Keratinocyte (primary cell): ENCODE measurements around the gene NHLRC2. TPM values are rescaled to one million over a fixed set of nuclear protein-coding genes. Genes with fewer than 3 reads are reported as not detected.

ENCODE experiments used
- DNase-seq: peaks from one replicate; pipeline ENCODE4 v3.0.0-alpha.2; 2011; ENCODE audit warnings: low read depth, missing footprints, low spot score
- FAIRE-seq: peaks from 2 replicates; lab custom pipeline; 2011; peaks lifted over from hg19 to GRCh38; lab: Jason Lieb, UNC
- H2AFZ ChIP-seq: 2 replicates; pipeline ENCODE4 v1.6.0; 2012; ENCODE audit warnings: low read length, control low read depth, inconsistent platforms; ENCODE audit not compliant: control insufficient read depth
- H3K27ac ChIP-seq: 2 replicates; pipeline ENCODE4 v1.5.1; 2011; ENCODE audit warnings: low read length; ENCODE audit not compliant: control insufficient read depth, insufficient read depth
- H3K27me3 ChIP-seq: 3 replicates; pipeline ENCODE4 v1.6.0; 2011; ENCODE audit warnings: low read length; ENCODE audit not compliant: control insufficient read depth, insufficient read depth; ENCODE audit errors: extremely low read depth
- H3K36me3 ChIP-seq, 2 experiments: 2 replicates in 1 of 2; 3 replicates in 1 of 2; pipeline ENCODE4 v1.5.1; 2011; ENCODE audit warnings: low read length in 2 of 2, mild to moderate bottlenecking in 1 of 2; ENCODE audit not compliant: control insufficient read depth in 2 of 2, insufficient read depth in 2 of 2; ENCODE audit errors: extremely low read depth in 1 of 2
- H3K4me1 ChIP-seq: 3 replicates; pipeline ENCODE4 v1.5.1; 2011; ENCODE audit warnings: low read length; ENCODE audit not compliant: control insufficient read depth, insufficient read depth; ENCODE audit errors: extremely low read depth
- H3K4me2 ChIP-seq: 3 replicates; pipeline ENCODE4 v1.6.0; 2011; ENCODE audit warnings: low read depth, low read length; ENCODE audit not compliant: control insufficient read depth, insufficient read depth; ENCODE audit errors: extremely low read depth
- H3K4me3 ChIP-seq, 3 experiments: fragments of 200-600 bp in 1 of 3; sonication (generic) in 1 of 3; 2 replicates in 2 of 3; 3 replicates in 1 of 3; pipeline ENCODE4 v1.5.1; 2011 to 2016; ENCODE audit warnings: low read length in 3 of 3, mild to moderate bottlenecking in 3 of 3, control low read depth in 2 of 3, inconsistent platforms in 1 of 3, low read depth in 1 of 3, mixed read lengths in 1 of 3, mixed run types in 1 of 3, moderate library complexity in 1 of 3; ENCODE audit not compliant: control insufficient read depth in 2 of 3, insufficient read depth in 2 of 3; ENCODE audit errors: extremely low read depth in 1 of 3
- H3K79me2 ChIP-seq: 2 replicates; pipeline ENCODE4 v1.6.0; 2012; ENCODE audit warnings: low read length; ENCODE audit not compliant: control insufficient read depth, insufficient read depth
- H3K9ac ChIP-seq: 3 replicates; pipeline ENCODE4 v1.6.0; 2011; ENCODE audit warnings: low read length; ENCODE audit not compliant: control insufficient read depth, insufficient read depth; ENCODE audit errors: extremely low read depth
- H3K9me1 ChIP-seq: 3 replicates; pipeline ENCODE4 v1.6.0; 2011; ENCODE audit warnings: low read length; ENCODE audit not compliant: control insufficient read depth, insufficient read depth; ENCODE audit errors: extremely low read depth
- H3K9me3 ChIP-seq: 2 replicates; pipeline ENCODE4 v1.5.1; 2012; ENCODE audit warnings: low read depth, low read length; ENCODE audit not compliant: control insufficient read depth
- H4K20me1 ChIP-seq: 3 replicates; pipeline ENCODE4 v1.6.0; 2011; ENCODE audit warnings: low read length; ENCODE audit not compliant: control insufficient read depth, insufficient read depth; ENCODE audit errors: extremely low read depth
- EZH2 ChIP-seq: IDR thresholded peaks from one replicate; pipeline ENCODE4 v1.6.1; 2012; ENCODE audit warnings: inconsistent platforms, mild to moderate bottlenecking, low read length, moderate library complexity
- dilution Hi-C: fragments of 300-500 bp; cut with MboI; formaldehyde crosslinking; loops from one replicate; pipeline ENCODE4 v1.7.0; 2020; ENCODE audit warnings: low sequenced_read_pairs; ENCODE audit not compliant: extremely low pct_ligation_motif_present
- polyA plus RNA-seq, 5 experiments: library from polyadenylated mRNA; depleted of rRNA in 3 of 5; stranded (reverse) in 3 of 5; stranded (forward) in 1 of 5; unstranded in 1 of 5; fragments of >200 nt; gene quantifications; 1 replicate in 1 of 5; 2 replicates in 3 of 5; 3 replicates in 1 of 5; pipeline versions ENCODE4 v1.2.1 to v1.2.3, GENCODE V29; 2011 to 2012; ENCODE audit warnings: missing spikeins in 2 of 5, low read depth in 1 of 5, low replicate concordance in 1 of 5
- small RNA-seq, 3 experiments: library from RNA; depleted of rRNA; stranded (forward); fragments of <200 nt; gene quantifications; one replicate each; pipeline ENCODE3, GENCODE V24; 2012; ENCODE audit warnings: low read depth in 3 of 3, low replicate concordance in 1 of 3; ENCODE audit not compliant: insufficient read length in 3 of 3
- TF ChIP-seq, protein P1 (sequence below), 3 experiments: IDR thresholded peaks in 1 of 3; conservative IDR thresholded peaks in 1 of 3; optimal IDR thresholded peaks in 1 of 3; 2 replicates in 2 of 3; 3 replicates in 1 of 3; pipeline versions ENCODE3 to v1.5.1; 2011; ENCODE audit warnings: low read length in 3 of 3, mild to moderate bottlenecking in 3 of 3, moderate library complexity in 2 of 3, control low read depth in 1 of 3, inconsistent platforms in 1 of 3; ENCODE audit not compliant: insufficient read depth in 2 of 3; ENCODE audit errors: extremely low read depth in 1 of 3

NHLRC2 gene
- polyA plus RNA-seq, 1 donor (not counting 4 experiments of a cell fraction or from before 2014, with no cell fraction given), result 7.5 TPM

DNA sequence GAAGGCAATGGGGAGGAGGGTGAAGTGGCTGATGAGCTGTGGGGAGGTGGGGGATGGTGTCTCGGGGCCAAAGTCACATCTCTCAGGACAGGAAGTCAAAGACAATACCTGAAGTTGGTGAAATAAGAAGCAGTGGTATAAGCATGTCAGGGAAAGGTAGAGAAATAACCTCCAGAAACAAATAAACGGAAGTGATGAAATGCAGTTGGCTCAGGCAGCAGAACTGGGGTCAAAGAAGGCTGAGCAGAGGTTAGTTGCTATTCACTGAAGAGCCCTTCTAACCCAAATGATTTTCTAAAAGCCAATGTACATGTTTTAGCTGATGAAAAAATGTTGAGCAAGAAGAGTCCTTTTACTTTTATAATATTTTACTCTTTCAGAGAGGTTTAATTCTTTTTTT, 110.6 kb downstream of the NHLRC2 start:
- TF ChIP-seq, protein P1, sequence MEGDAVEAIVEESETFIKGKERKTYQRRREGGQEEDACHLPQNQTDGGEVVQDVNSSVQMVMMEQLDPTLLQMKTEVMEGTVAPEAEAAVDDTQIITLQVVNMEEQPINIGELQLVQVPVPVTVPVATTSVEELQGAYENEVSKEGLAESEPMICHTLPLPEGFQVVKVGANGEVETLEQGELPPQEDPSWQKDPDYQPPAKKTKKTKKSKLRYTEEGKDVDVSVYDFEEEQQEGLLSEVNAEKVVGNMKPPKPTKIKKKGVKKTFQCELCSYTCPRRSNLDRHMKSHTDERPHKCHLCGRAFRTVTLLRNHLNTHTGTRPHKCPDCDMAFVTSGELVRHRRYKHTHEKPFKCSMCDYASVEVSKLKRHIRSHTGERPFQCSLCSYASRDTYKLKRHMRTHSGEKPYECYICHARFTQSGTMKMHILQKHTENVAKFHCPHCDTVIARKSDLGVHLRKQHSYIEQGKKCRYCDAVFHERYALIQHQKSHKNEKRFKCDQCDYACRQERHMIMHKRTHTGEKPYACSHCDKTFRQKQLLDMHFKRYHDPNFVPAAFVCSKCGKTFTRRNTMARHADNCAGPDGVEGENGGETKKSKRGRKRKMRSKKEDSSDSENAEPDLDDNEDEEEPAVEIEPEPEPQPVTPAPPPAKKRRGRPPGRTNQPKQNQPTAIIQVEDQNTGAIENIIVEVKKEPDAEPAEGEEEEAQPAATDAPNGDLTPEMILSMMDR (optimal IDR thresholded peaks at IDR 0.05 in 1 of 3, IDR thresholded peaks at IDR 0.05 in 1 of 3, conservative IDR thresholded peaks at IDR 0.05 in 1 of 3; ENCODE audit: extremely low read depth in 1 of 3, insufficient read depth in 2 of 3, low read length in 3 of 3), result no peak
- TF ChIP-seq EZH2, result no peak

DNA sequence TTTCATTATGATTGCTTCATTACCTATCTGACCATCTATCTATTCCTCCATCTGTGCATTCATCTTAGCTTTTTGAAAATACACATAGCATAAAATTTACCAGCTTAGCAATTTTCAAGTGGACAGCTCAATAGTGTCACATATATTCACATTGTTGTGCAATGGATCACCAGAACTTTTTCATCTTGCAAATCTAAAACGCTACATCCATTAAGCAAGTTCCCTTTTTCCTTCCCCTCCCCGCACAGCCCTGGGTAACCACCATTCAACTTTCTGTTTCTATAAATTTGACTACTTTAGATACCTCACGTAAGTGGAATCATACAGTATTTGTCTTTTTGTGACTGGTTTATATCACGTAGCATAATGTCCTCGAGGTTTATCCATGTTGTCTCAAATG, 111.2 kb downstream of the NHLRC2 start:
- no peak overlapping the region for H3K9ac ChIP-seq
- TF ChIP-seq EZH2, result no peak
- TF ChIP-seq, protein P1 (optimal IDR thresholded peaks at IDR 0.05 in 1 of 3, IDR thresholded peaks at IDR 0.05 in 1 of 3, conservative IDR thresholded peaks at IDR 0.05 in 1 of 3; ENCODE audit: extremely low read depth in 1 of 3, insufficient read depth in 2 of 3, low read length in 3 of 3), result no peak
- H2AFZ ChIP-seq, result no peak overlapping the region
- dilution Hi-C loops, result no loop called here
- H3K9me3 ChIP-seq, result no peaks in the 10 kb centered on the region
- H3K36me3 ChIP-seq, result no peaks in the 10 kb centered on the region
- H3K4me2 ChIP-seq, result no peak overlapping the region
- DNase-seq (no peak), FAIRE-seq (no peak)
- H3K27me3 ChIP-seq, result no peaks in the 10 kb centered on the region
- H3K4me3 ChIP-seq, result no peak overlapping the region
- H3K79me2 ChIP-seq, result no peaks in the 10 kb centered on the region
- H3K9me1 ChIP-seq, result no peaks in the 10 kb centered on the region
- no peak overlapping the region for H3K27ac ChIP-seq
- H4K20me1 ChIP-seq, result no peaks in the 10 kb centered on the region
- H3K4me1 ChIP-seq, result peaks cover 3% of the 10 kb centered on the region

More for the DNA sequence above, 110.6 kb downstream of the NHLRC2 start:
- Histone ChIP-seq H3K27ac (no peak overlapping the region), H3K27me3 (no peaks in the 10 kb centered on the region), H3K79me2 (no peaks in the 10 kb centered on the region), H3K4me1 (peaks cover 3% of the 10 kb centered on the region), H2AFZ (no peak overlapping the region), H3K9me3 (no peaks in the 10 kb centered on the region), H3K9me1 (no peaks in the 10 kb centered on the region), H3K4me3 (no peak overlapping the region), H3K36me3 (no peaks in the 10 kb centered on the region), H4K20me1 (no peaks in the 10 kb centered on the region), H3K4me2 (no peak overlapping the region), H3K9ac (no peak overlapping the region)
- FAIRE-seq (no peak), DNase-seq (no peak)
- dilution Hi-C loops, result no loop called here

Small RNA genes lying within 50 kb of the gene (small RNA-seq; reads per million reads assigned to genes)
- gene RF00560, result 0 reads per million in 3 experiments

Other genes starting within 250 kb of the NHLRC2 start
- gene NRAP, start 190.6 kb upstream of the NHLRC2 start, polyA plus RNA-seq, result not detected in 3 replicates
- gene CASP7, start 174.7 kb upstream of the NHLRC2 start, polyA plus RNA-seq, result 14.2 to 26.1 TPM (median 23.2 TPM) in 3 replicates
- not detected in 3 replicates for gene PLEKHS1, start 103.0 kb upstream of the NHLRC2 start, polyA plus RNA-seq
- gene DCLRE1A, start 579 bp upstream of the NHLRC2 start, polyA plus RNA-seq, result 4.3 to 6.5 TPM (median 4.8 TPM) in 3 replicates
- 0.04 to 0.07 TPM (median 0.05 TPM) in 3 replicates for gene ADRB1, start 189.2 kb downstream of the NHLRC2 start, polyA plus RNA-seq